Activated effector memory CD4-positive, alpha-beta T cell treated with Interleukin-2 at 50 U/mL for 16 hours (primary cell): ENCODE results near the gene TRIM8.

Source experiments
- DNase-seq: peaks from one replicate; pipeline ENCODE4 v3.0.0-alpha.2; 2020

The TRIM8 gene

GRCh38 chr10:102616066-102616770 lies 28.1 kb upstream of the TRIM8 start:
- no peak for DNase-seq

- no peak for DNase-seq
Observed at GRCh38 chr10:102617041-102617440, 27.2 kb upstream of the TRIM8 start.

- DNase-seq = no peak
Observed at GRCh38 chr10:102617816-102618215, 26.5 kb upstream of the TRIM8 start.

- no peak for DNase-seq
Observed at GRCh38 chr10:102619281-102619981, 24.8 kb upstream of the TRIM8 start.

GRCh38 chr10:102620138-102620590 lies 24.1 kb upstream of the TRIM8 start:
- DNase-seq = no peak

GRCh38 chr10:102620591-102621442 lies 23.5 kb upstream of the TRIM8 start:
- no peak for DNase-seq

GRCh38 chr10:102621443-102622325 lies 22.6 kb upstream of the TRIM8 start:
- DNase-seq = no peak

- DNase-seq = no peak
Observed at GRCh38 chr10:102624094-102624493, 20.2 kb upstream of the TRIM8 start.

- no peak for DNase-seq
Observed at GRCh38 chr10:102624751-102625645, 19.3 kb upstream of the TRIM8 start.

- DNase-seq = no peak
Observed at GRCh38 chr10:102626026-102626685, 18.1 kb upstream of the TRIM8 start.

GRCh38 chr10:102627291-102627735 lies 17.0 kb upstream of the TRIM8 start:
- DNase-seq = no peak

GRCh38 chr10:102627736-102628293 lies 16.5 kb upstream of the TRIM8 start:
- no peak for DNase-seq

GRCh38 chr10:102628451-102628911 lies 15.8 kb upstream of the TRIM8 start:
- DNase-seq = no peak

- DNase-seq = no peak
Observed at GRCh38 chr10:102629661-102630614, 14.3 kb upstream of the TRIM8 start.

- DNase-seq = no peak
Observed at GRCh38 chr10:102630663-102631062, 13.6 kb upstream of the TRIM8 start.

- DNase-seq = no peak
Observed at GRCh38 chr10:102631525-102632393, 12.5 kb upstream of the TRIM8 start.

GRCh38 chr10:102632394-102633111 lies 11.7 kb upstream of the TRIM8 start:
- no peak for DNase-seq
